Neural progenitor cell (in vitro differentiated cells): ENCODE measurements around the gene AK6. TPM values are rescaled to one million over a fixed set of nuclear protein-coding genes. Genes with fewer than 3 reads are reported as not detected.
"Not testable (repeated sequence)": the region's sequence is repeated elsewhere in the genome, so short reads cannot be mapped to it uniquely, and the experiment has no call there.

ENCODE experiments used
- DNase-seq: peaks from one replicate; pipeline ENCODE4 v3.0.0-alpha.2; 2016; ENCODE audit warnings: low spot score
- H2AFZ ChIP-seq: fragments of 200-600 bp; sonication (generic); replicated peaks from 2 replicates; pipeline ENCODE4 v1.6.1; 2016; ENCODE audit warnings: antibody characterized with exemption
- H3F3A ChIP-seq: fragments of 200-600 bp; sonication (generic); 2 replicates; pipeline ENCODE4 v1.6.1; 2016; ENCODE audit warnings: antibody characterized with exemption, low read depth
- H3K27ac ChIP-seq: fragments of 200-600 bp; sonication (generic); 2 replicates; pipeline ENCODE4 v1.5.1; 2016; ENCODE audit warnings: mild to moderate bottlenecking
- H3K27me3 ChIP-seq: fragments of 200-600 bp; sonication (generic); 2 replicates; pipeline ENCODE4 v1.6.1; 2016; ENCODE audit warnings: mild to moderate bottlenecking, moderate library complexity
- H3K36me3 ChIP-seq: fragments of 200-600 bp; sonication (generic); 2 replicates; pipeline ENCODE4 v1.5.1; 2016
- H3K4me1 ChIP-seq: fragments of 200-600 bp; sonication (generic); 2 replicates; pipeline ENCODE4 v1.6.1; 2016; ENCODE audit warnings: mixed run types
- H3K4me2 ChIP-seq: fragments of 200-600 bp; sonication (generic); 2 replicates; pipeline ENCODE4 v1.6.1; 2016
- H3K4me3 ChIP-seq: fragments of 200-600 bp; sonication (generic); 2 replicates; pipeline ENCODE4 v1.5.1; 2016
- H3K79me2 ChIP-seq: fragments of 200-600 bp; sonication (generic); 2 replicates; pipeline ENCODE4 v1.6.1; 2016; ENCODE audit warnings: low read depth
- H3K9ac ChIP-seq: fragments of 200-600 bp; sonication (generic); 2 replicates; pipeline ENCODE4 v1.6.1; 2016
- H3K9me3 ChIP-seq: fragments of 200-600 bp; sonication (generic); 2 replicates; pipeline ENCODE4 v1.5.1; 2016; ENCODE audit warnings: low read depth
- H4K20me1 ChIP-seq: fragments of 200-600 bp; sonication (generic); 2 replicates; pipeline ENCODE4 v1.6.1; 2016; ENCODE audit warnings: low read depth
- H3K27ac Mint-ChIP-seq: 3 replicates; pipeline ENCODE4 v1.8.0; 2021; ENCODE audit warnings: mixed read lengths
- H3K27me3 Mint-ChIP-seq: 2 replicates; pipeline ENCODE4 v1.8.0; 2022; ENCODE audit warnings: low read depth, mild to moderate bottlenecking, inconsistent platforms, moderate library complexity, mixed read lengths; ENCODE audit not compliant: insufficient read depth
- H3K36me3 Mint-ChIP-seq: 3 replicates; pipeline ENCODE4 v1.8.0; 2021; ENCODE audit warnings: mixed read lengths
- H3K4me1 Mint-ChIP-seq: 3 replicates; pipeline ENCODE4 v1.8.0; 2021; ENCODE audit warnings: mixed read lengths
- H3K4me3 Mint-ChIP-seq: 3 replicates; pipeline ENCODE4 v1.8.0; 2021; ENCODE audit warnings: mild to moderate bottlenecking, moderate library complexity, mixed read lengths
- H3K9me3 Mint-ChIP-seq: 3 replicates; pipeline ENCODE4 v1.8.0; 2020; ENCODE audit warnings: mixed read lengths
- EZH2 ChIP-seq: fragments of 200-600 bp; sonication (generic); IDR thresholded peaks from 2 replicates; pipeline ENCODE4 v1.6.1; 2017; ENCODE audit warnings: antibody characterized with exemption, mild to moderate bottlenecking, moderate library complexity
- EZH2phosphoT487 ChIP-seq: fragments of 200-600 bp; sonication (generic); IDR thresholded peaks from 2 replicates; pipeline ENCODE4 v1.6.1; 2017; ENCODE audit warnings: antibody characterized with exemption
- total RNA-seq: library from RNA; depleted of rRNA; stranded (reverse); fragments of >200 nt; gene quantifications from 2 replicates; pipeline ENCODE4 v1.2.3, GENCODE V29; 2015; ENCODE audit warnings: low replicate concordance
- TF ChIP-seq, protein P1 (sequence below): fragments of 200-600 bp; sonication (generic); IDR thresholded peaks from 2 replicates; pipeline ENCODE4 v1.5.1; 2017; ENCODE audit warnings: antibody characterized with exemption, mild to moderate bottlenecking

AK6 gene
- total RNA-seq, 1 donor from 2014 or later, result 50.4 TPM

GRCh38 chr5:69372394-69372793, 3.1 kb upstream of the AK6 start:
- Mint-ChIP-seq H3K4me3 (peak overlapping the region; percentile 3), H3K4me1 (peaks cover 24% of the 10 kb centered on the region), H3K36me3 (peaks cover 11% of the 10 kb centered on the region), H3K9me3 (no peaks in the 10 kb centered on the region), H3K27me3 (no peaks in the 10 kb centered on the region), H3K27ac (no peak overlapping the region)
- H3K36me3 ChIP-seq, result peaks cover 5% of the 10 kb centered on the region
- TF ChIP-seq, protein P1, sequence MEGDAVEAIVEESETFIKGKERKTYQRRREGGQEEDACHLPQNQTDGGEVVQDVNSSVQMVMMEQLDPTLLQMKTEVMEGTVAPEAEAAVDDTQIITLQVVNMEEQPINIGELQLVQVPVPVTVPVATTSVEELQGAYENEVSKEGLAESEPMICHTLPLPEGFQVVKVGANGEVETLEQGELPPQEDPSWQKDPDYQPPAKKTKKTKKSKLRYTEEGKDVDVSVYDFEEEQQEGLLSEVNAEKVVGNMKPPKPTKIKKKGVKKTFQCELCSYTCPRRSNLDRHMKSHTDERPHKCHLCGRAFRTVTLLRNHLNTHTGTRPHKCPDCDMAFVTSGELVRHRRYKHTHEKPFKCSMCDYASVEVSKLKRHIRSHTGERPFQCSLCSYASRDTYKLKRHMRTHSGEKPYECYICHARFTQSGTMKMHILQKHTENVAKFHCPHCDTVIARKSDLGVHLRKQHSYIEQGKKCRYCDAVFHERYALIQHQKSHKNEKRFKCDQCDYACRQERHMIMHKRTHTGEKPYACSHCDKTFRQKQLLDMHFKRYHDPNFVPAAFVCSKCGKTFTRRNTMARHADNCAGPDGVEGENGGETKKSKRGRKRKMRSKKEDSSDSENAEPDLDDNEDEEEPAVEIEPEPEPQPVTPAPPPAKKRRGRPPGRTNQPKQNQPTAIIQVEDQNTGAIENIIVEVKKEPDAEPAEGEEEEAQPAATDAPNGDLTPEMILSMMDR, result no peak
- no peak for TF ChIP-seq EZH2
- no peak for TF ChIP-seq EZH2phosphoT487
- no peak overlapping the region for H3K27ac ChIP-seq
- no peak overlapping the region for H2AFZ ChIP-seq
- H3K27me3 ChIP-seq, result no peaks in the 10 kb centered on the region
- no peak overlapping the region for H3K4me3 ChIP-seq
- no peak overlapping the region for H3K4me2 ChIP-seq
- H4K20me1 ChIP-seq, result no peaks in the 10 kb centered on the region
- no peak for DNase-seq
- H3K9me3 ChIP-seq, result no peaks in the 10 kb centered on the region
- H3K79me2 ChIP-seq, result peaks cover 46% of the 10 kb centered on the region
- H3K9ac ChIP-seq, result no peak overlapping the region
- peaks cover 38% of the 10 kb centered on the region for H3F3A ChIP-seq
- peaks cover 15% of the 10 kb centered on the region for H3K4me1 ChIP-seq

DNA sequence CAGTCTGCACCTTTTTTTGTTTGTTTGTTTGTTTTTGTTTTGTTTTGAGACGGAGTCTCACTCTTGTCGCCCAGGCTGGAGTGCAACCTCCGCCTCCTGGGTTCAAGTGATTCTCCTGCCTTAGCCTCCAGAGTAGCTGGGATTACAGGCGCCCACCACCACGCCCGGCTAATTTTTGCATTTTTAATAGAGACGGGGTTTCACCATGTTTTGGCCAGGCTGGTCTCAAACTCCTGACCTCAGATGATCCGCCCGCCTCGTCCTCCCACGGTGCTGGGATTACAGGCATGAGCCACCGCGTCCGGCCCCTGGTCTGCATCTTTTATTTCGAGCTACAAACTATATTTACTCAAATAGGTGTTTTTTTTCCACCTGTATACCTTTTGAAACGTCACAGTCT, 1.0 kb upstream of the AK6 start:
- H3K79me2 ChIP-seq, result peaks cover 66% of the 10 kb centered on the region
- H3F3A ChIP-seq, result peaks cover 22% of the 10 kb centered on the region
- H3K4me1 ChIP-seq, result peaks cover 15% of the 10 kb centered on the region
- DNase-seq, result peak; percentile 3
- H3K9ac ChIP-seq, result peak overlapping the region; percentile 88
- Mint-ChIP-seq H3K4me1 (peaks cover 24% of the 10 kb centered on the region), H3K4me3 (peak overlapping the region; percentile 96), H3K27ac (peak overlapping the region; percentile 99), H3K36me3 (peaks cover 16% of the 10 kb centered on the region)
- peak overlapping the region; percentile 86 for H2AFZ ChIP-seq
- H3K36me3 ChIP-seq, H3K27me3 ChIP-seq, H4K20me1 ChIP-seq, H3K9me3 ChIP-seq, H3K9me3 Mint-ChIP-seq, H3K27me3 Mint-ChIP-seq: not testable (repeated sequence)
- peak overlapping the region; percentile 97 for H3K4me2 ChIP-seq
- H3K27ac ChIP-seq, result peak overlapping the region; percentile 99
- H3K4me3 ChIP-seq, result peak overlapping the region; percentile 80

DNA sequence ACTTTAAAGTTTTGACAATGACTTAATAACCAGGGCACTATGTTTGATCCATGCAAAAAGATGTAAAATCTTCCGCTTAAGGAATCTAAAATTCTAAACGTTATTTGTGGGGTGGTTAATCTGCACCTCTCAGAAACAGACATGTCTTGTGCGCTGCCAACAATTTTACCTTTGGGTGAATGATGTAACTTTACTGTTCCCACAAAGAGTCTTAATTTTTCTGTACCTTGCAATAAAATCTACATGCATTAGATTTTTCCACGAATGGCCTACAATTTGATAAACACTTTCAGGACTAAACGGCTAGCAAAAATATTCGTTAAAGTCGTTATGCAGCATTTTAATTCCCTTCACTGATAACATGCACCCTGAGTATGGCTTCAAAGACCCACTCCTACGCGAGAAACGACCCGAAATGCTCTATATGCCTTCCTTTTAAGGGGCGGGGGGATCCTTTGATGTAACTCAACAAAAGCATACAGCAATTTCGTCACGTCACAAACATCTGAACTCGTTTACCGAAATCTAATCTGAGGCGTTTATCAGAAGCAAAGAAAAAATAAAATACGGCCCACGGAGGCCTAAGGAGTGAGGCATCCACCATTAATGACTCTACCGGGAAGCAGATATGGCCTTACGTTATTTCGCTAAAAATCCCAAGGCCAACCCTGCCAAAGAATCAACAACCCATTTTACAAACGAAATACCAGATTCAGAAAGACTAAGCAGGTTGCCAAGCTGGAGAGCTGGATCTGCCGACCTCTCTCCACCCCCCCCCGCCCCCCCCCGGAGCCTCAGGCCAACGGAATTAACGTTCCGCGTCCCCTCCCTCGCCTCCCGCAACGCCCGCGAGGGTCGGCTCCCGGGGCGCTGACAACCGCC, 621 bp downstream of the AK6 start:
- H3F3A ChIP-seq, result peaks cover 17% of the 10 kb centered on the region
- no peaks in the 10 kb centered on the region for H3K27me3 ChIP-seq
- H3K79me2 ChIP-seq, result peaks cover 83% of the 10 kb centered on the region
- no peaks in the 10 kb centered on the region for H3K9me3 ChIP-seq
- H3K4me3 ChIP-seq, result peak overlapping the region; percentile 80
- peaks cover 15% of the 10 kb centered on the region for H3K4me1 ChIP-seq
- peaks cover 8% of the 10 kb centered on the region for H3K36me3 ChIP-seq
- H3K4me1 Mint-ChIP-seq, result peaks cover 24% of the 10 kb centered on the region
- H3K36me3 Mint-ChIP-seq, result peaks cover 16% of the 10 kb centered on the region
- H4K20me1 ChIP-seq, result no peaks in the 10 kb centered on the region
- TF ChIP-seq EZH2phosphoT487 (no peak), EZH2 (no peak)
- TF ChIP-seq, protein P1, result no peak
- H2AFZ ChIP-seq, result peak overlapping the region; percentile 86
- H3K4me2 ChIP-seq, result peak overlapping the region; percentile 97
- DNase-seq, result peak; percentile 39
- H3K27ac ChIP-seq, result peak overlapping the region; percentile 99
- H3K27me3 Mint-ChIP-seq, result no peaks in the 10 kb centered on the region
- peak overlapping the region; percentile 88 for H3K9ac ChIP-seq
- no peaks in the 10 kb centered on the region for H3K9me3 Mint-ChIP-seq
- H3K4me3 Mint-ChIP-seq, result peak overlapping the region; percentile 100
- peak overlapping the region; percentile 100 for H3K27ac Mint-ChIP-seq

DNA sequence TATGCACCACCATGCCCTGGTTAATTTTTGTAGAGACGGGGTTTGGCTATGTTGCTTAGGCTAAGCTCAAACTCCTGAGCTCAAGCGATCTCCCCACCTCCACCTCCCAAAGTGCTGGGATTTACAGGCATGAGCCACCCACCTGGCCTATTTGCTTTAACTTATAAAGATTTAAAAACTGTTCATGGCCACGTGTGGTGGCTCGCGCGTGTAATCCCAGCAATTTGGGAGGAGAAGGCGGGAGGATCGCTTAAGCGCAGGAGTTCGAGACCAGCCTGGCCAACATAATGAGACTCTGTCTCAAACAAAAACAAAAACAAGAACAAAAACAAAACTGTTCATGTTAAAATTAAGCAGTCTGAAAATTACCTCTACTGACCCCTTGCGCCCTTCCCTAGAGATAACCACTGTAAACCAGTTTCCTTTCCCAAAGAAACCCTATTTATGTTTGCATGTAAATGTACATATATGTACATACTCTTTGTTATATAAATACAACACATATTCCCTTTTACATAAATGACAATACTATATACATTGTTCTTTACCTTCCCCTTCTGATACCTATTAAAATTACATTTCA, 1.5 kb downstream of the AK6 start:
- Histone ChIP-seq H3K9me3 (no peaks in the 10 kb centered on the region), H3K27me3 (no peaks in the 10 kb centered on the region), H2AFZ (no peak overlapping the region), H4K20me1 (no peaks in the 10 kb centered on the region), H3K4me1 (peaks cover 15% of the 10 kb centered on the region), H3K4me3 (peak overlapping the region; percentile 80), H3K9ac (peak overlapping the region; percentile 88), H3K27ac (no peak overlapping the region), H3K36me3 (peaks cover 8% of the 10 kb centered on the region), H3K4me2 (peak overlapping the region; percentile 97), H3K79me2 (peaks cover 88% of the 10 kb centered on the region), H3F3A (peaks cover 17% of the 10 kb centered on the region)
- DNase-seq, result no peak
- no peaks in the 10 kb centered on the region for H3K27me3 Mint-ChIP-seq
- H3K9me3 Mint-ChIP-seq, result no peaks in the 10 kb centered on the region
- peaks cover 14% of the 10 kb centered on the region for H3K36me3 Mint-ChIP-seq
- TF ChIP-seq EZH2phosphoT487, result no peak
- TF ChIP-seq, protein P1, result no peak
- no peak for TF ChIP-seq EZH2
- peaks cover 24% of the 10 kb centered on the region for H3K4me1 Mint-ChIP-seq
- peak overlapping the region; percentile 100 for H3K27ac Mint-ChIP-seq
- H3K4me3 Mint-ChIP-seq, result peak overlapping the region; percentile 100
